Smooth muscle cell (in vitro differentiated cells): ENCODE measurements around the gene TMPRSS4. TPM values are rescaled to one million over a fixed set of nuclear protein-coding genes. Genes with fewer than 3 reads are reported as not detected.
"Not testable (repeated sequence)": the region's sequence is repeated elsewhere in the genome, so short reads cannot be mapped to it uniquely, and the experiment has no call there.

Source experiments
- DNase-seq: peaks from one replicate; lab custom pipeline; 2025; ENCODE audit not compliant: unreplicated experiment; lab: John Stamatoyannopoulos, UW
- H2AFZ ChIP-seq: fragments of 200-600 bp; sonication (generic); 2 replicates; pipeline ENCODE4 v1.6.0; 2016; ENCODE audit warnings: antibody characterized with exemption, low read depth, mild to moderate bottlenecking
- H3F3A ChIP-seq: fragments of 200-600 bp; sonication (generic); 2 replicates; pipeline ENCODE4 v1.6.0; 2017; ENCODE audit warnings: antibody characterized with exemption, low read depth
- H3K27ac ChIP-seq: fragments of 200-600 bp; sonication (generic); 2 replicates; pipeline ENCODE4 v1.5.1; 2016; ENCODE audit warnings: low read depth, mild to moderate bottlenecking
- H3K27me3 ChIP-seq: fragments of 200-600 bp; sonication (generic); 2 replicates; pipeline ENCODE4 v1.6.1; 2016; ENCODE audit warnings: low read depth, mild to moderate bottlenecking
- H3K36me3 ChIP-seq: fragments of 200-600 bp; sonication (generic); 2 replicates; pipeline ENCODE4 v1.5.1; 2016; ENCODE audit warnings: low read depth
- H3K4me1 ChIP-seq: fragments of 200-600 bp; sonication (generic); 2 replicates; pipeline ENCODE4 v1.5.1; 2016; ENCODE audit warnings: low read depth
- H3K4me2 ChIP-seq: fragments of 200-600 bp; sonication (generic); 2 replicates; pipeline ENCODE4 v1.6.0; 2016; ENCODE audit warnings: mild to moderate bottlenecking
- H3K4me3 ChIP-seq: fragments of 200-600 bp; sonication (generic); 2 replicates; pipeline ENCODE4 v1.5.1; 2016; ENCODE audit warnings: mild to moderate bottlenecking
- H3K79me2 ChIP-seq: fragments of 200-600 bp; sonication (generic); 2 replicates; pipeline ENCODE4 v1.6.0; 2016; ENCODE audit warnings: low read depth, mild to moderate bottlenecking
- H3K9ac ChIP-seq: fragments of 200-600 bp; sonication (generic); 2 replicates; pipeline ENCODE4 v1.6.0; 2016; ENCODE audit warnings: low read depth
- H3K9me3 ChIP-seq: fragments of 200-600 bp; sonication (generic); replicated peaks from 2 replicates; pipeline ENCODE4 v1.5.1; 2016; ENCODE audit warnings: low read depth
- H4K20me1 ChIP-seq: fragments of 200-600 bp; sonication (generic); 2 replicates; pipeline ENCODE4 v1.6.0; 2016; ENCODE audit warnings: low read depth
- WGBS: methylation state at CpG from one replicate; pipeline ENCODE4 v1.1.7; 2016; ENCODE audit warnings: low lambda C conversion rate; 5-methylcytosine and 5-hydroxymethylcytosine counted together
- polyA plus RNA-seq: library from polyadenylated mRNA; unstranded; fragments of >200 nt; fragmentation: Nextera tagmentation; extraction: Ambion mirVana; gene quantifications from 2 replicates; pipeline ENCODE4 v1.2.1, GENCODE V29; 2016
- total RNA-seq: library from RNA; depleted of rRNA; stranded (reverse); fragments of >200 nt; gene quantifications from 2 replicates; pipeline ENCODE4 v1.2.3, GENCODE V29; 2014
- TF ChIP-seq, protein P1 (sequence below): fragments of 200-600 bp; sonication (generic); IDR thresholded peaks from 2 replicates; pipeline ENCODE4 v1.5.1; 2017; ENCODE audit warnings: borderline replicate concordance, mild to moderate bottlenecking, antibody characterized with exemption; ENCODE audit not compliant: insufficient read depth, poor library complexity, severe bottlenecking

TMPRSS4 gene
- total and polyA plus RNA-seq, 2 experiments from 2014 or later: 7.4 TPM; not detected in 1

DNA sequence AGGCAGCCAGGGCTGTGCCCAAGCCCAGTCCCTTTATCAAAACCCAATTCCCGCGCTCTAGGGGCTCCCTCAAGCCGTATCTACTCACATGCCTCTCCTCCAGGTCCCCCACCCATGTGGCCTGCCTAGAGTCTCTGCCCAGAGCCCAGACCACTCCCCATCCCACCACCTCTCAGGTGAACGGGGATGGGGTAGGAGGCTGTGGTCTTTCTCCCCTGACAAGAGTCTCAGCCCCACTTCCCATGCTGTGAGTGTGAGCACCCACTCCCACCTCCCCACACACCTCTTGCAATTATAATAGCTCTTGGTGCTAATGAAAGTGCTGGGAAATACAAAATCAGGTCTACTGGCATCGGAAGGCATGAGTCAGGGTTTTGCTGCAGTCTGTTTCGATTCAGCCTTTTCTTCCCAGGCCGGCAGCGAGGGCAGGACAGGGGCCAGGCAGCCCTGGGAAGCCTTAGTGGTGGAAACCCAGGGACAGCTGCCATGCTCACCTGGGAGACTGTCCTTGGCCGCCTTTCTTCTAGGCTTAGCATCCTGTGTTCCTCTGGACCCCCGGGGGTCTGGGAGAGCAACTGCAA lies 16.7 kb upstream of the TMPRSS4 start:
- Histone ChIP-seq H3K4me2 (no peak overlapping the region), H4K20me1 (no peaks in the 10 kb centered on the region), H2AFZ (no peak overlapping the region), H3K79me2 (no peaks in the 10 kb centered on the region), H3K4me1 (no peaks in the 10 kb centered on the region), H3K27ac (no peak overlapping the region), H3K27me3 (peaks cover 7% of the 10 kb centered on the region), H3F3A (no peaks in the 10 kb centered on the region), H3K4me3 (no peak overlapping the region), H3K9ac (no peak overlapping the region), H3K36me3 (no peaks in the 10 kb centered on the region), H3K9me3 (no peaks in the 10 kb centered on the region)
- no peak for DNase-seq
- WGBS: 84% methylated on average over 10 of the region's 10 CpGs
- TF ChIP-seq, protein P1, sequence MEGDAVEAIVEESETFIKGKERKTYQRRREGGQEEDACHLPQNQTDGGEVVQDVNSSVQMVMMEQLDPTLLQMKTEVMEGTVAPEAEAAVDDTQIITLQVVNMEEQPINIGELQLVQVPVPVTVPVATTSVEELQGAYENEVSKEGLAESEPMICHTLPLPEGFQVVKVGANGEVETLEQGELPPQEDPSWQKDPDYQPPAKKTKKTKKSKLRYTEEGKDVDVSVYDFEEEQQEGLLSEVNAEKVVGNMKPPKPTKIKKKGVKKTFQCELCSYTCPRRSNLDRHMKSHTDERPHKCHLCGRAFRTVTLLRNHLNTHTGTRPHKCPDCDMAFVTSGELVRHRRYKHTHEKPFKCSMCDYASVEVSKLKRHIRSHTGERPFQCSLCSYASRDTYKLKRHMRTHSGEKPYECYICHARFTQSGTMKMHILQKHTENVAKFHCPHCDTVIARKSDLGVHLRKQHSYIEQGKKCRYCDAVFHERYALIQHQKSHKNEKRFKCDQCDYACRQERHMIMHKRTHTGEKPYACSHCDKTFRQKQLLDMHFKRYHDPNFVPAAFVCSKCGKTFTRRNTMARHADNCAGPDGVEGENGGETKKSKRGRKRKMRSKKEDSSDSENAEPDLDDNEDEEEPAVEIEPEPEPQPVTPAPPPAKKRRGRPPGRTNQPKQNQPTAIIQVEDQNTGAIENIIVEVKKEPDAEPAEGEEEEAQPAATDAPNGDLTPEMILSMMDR: no peak

DNA sequence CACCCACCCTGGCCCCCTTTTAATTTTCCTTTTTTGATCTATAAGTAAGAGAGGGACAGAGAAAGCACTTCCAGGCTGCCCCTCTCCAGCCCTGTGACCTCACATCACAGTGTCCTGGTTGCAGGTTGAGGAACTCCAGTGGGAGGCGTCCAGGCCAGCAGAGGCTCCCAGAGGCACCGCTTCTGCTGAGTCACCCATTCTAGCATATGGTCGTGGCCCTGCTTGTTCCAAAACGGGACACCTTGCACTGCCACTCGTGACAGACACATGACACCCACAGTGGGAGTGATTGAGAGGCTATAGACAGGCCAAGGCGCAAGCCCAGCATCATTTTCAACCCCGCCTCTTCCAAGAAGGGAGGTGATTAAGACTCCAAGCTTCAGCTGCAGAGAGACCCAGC lies 16.0 kb upstream of the TMPRSS4 start:
- Histone ChIP-seq H3K36me3 (no peaks in the 10 kb centered on the region), H3K27me3 (peaks cover 7% of the 10 kb centered on the region), H3F3A (no peaks in the 10 kb centered on the region), H3K4me2 (no peak overlapping the region), H3K79me2 (no peaks in the 10 kb centered on the region), H2AFZ (no peak overlapping the region), H3K9me3 (no peaks in the 10 kb centered on the region), H4K20me1 (no peaks in the 10 kb centered on the region), H3K4me3 (no peak overlapping the region), H3K4me1 (no peaks in the 10 kb centered on the region), H3K9ac (no peak overlapping the region), H3K27ac (no peak overlapping the region)
- WGBS: 56% methylated on average over 7 of the region's 7 CpGs
- TF ChIP-seq, protein P1: no peak
- no peak for DNase-seq

DNA sequence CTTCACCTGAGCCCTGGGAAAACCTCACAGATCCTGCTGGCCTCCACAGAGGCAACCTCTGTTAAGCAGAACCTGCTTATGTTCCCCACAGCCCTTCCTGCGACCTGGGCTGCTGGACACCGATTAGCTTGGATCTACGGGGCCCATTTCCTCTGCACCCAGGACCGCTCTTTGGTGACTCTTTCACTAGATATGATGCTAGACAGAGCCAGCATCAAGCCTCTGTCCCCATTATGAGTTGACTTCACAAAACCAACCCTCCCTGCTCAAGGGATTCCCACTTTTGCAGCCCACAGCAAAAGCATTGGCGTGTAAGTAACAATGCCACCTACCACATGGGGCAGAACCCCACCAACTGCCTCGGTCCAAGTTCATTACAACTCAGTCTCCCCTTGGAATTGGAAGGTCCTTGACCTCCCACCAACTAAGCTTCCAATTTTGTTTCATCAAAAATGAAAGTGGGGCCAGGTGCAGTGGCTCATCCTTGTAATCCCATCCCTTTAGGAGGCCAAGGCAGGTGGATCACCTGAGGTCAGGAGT lies 15.2 kb upstream of the TMPRSS4 start:
- WGBS: 94% methylated on average over 6 of the region's 6 CpGs
- H3K9me3 ChIP-seq: no peaks in the 10 kb centered on the region
- no peak overlapping the region for H2AFZ ChIP-seq
- H3K4me1 ChIP-seq: no peaks in the 10 kb centered on the region
- no peak for DNase-seq
- no peak overlapping the region for H3K4me3 ChIP-seq
- H3K9ac ChIP-seq: no peak overlapping the region
- H3K27ac ChIP-seq: no peak overlapping the region
- no peaks in the 10 kb centered on the region for H3F3A ChIP-seq
- no peak overlapping the region for H3K4me2 ChIP-seq
- no peaks in the 10 kb centered on the region for H3K79me2 ChIP-seq
- peaks cover 7% of the 10 kb centered on the region for H3K27me3 ChIP-seq
- no peaks in the 10 kb centered on the region for H4K20me1 ChIP-seq
- TF ChIP-seq, protein P1: no peak
- no peaks in the 10 kb centered on the region for H3K36me3 ChIP-seq

DNA sequence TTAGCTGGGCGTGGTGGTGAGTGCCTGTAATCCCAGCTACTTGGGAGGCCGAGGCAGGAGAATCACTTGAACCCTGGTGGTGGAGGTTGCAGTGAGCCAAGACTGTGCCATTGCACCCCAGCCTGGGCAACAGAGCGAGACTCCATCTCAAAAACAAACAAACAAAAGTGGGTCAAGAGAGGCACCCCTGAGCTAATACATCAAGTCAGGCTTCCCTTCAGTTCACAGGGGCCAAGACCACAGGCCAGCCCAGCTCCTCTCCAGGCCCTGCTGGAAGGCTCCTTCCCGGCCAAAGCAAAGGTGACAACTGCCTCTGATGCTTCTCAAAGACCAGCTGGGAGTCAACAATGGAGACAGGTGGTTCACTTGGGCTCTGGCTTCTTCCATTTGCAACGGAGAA lies 14.7 kb upstream of the TMPRSS4 start:
- not testable (repeated sequence) for H3F3A ChIP-seq, H3K27ac ChIP-seq, H3K9me3 ChIP-seq, H3K4me3 ChIP-seq, H4K20me1 ChIP-seq, H2AFZ ChIP-seq, H3K9ac ChIP-seq, H3K4me1 ChIP-seq, H3K79me2 ChIP-seq, DNase-seq, H3K27me3 ChIP-seq, H3K36me3 ChIP-seq, H3K4me2 ChIP-seq
- WGBS: 90% methylated on average over 5 of the region's 5 CpGs

DNA sequence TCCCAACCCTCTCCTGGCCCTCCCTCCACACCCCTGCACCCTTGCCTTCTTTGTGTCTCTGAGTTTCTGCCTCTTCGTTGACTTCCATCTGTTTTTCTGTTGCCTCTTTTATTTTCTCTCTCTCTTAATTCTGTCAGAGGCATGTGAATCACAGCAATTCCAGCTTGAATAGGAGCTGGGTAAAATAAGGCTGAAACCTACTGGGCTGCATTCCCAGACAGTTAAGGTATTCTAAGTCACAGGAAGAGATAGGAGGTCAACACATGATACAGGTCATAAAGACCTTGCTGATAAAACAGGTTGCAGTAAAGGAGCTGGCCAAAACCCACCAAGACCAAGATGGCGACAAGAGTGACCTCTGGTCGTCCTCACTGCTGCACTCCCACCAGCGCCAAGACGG lies 14.2 kb upstream of the TMPRSS4 start:
- H3K4me3 ChIP-seq, H3K4me1 ChIP-seq, H3K79me2 ChIP-seq, H4K20me1 ChIP-seq, H3K27ac ChIP-seq, DNase-seq, H3K9me3 ChIP-seq, H3F3A ChIP-seq, H3K36me3 ChIP-seq, H3K9ac ChIP-seq, H2AFZ ChIP-seq, H3K4me2 ChIP-seq, H3K27me3 ChIP-seq: not testable (repeated sequence)
- WGBS: 90% methylated on average over 5 of the region's 5 CpGs
